WERI-Rb-1 (cell line): Measurements from ENCODE around the gene CPPED1.
A peak's percentile ranks its signal among the peaks of the same experiment; 100 is the strongest.

Source experiments
- DNase-seq: peaks from one replicate; pipeline ENCODE4 v3.0.0-alpha.2; 2020
- H3K27ac ChIP-seq: fragments of 250-450 bp; sonication (Bioruptor Pico); 2 replicates; pipeline ENCODE4 v1.5.1; 2020; ENCODE audit warnings: mild to moderate bottlenecking, moderate library complexity
- H3K27me3 ChIP-seq: fragments of 250-450 bp; sonication (Bioruptor Pico); 2 replicates; pipeline ENCODE4 v1.5.1; 2021; ENCODE audit warnings: mild to moderate bottlenecking, low read depth, moderate library complexity; ENCODE audit not compliant: insufficient read depth, severe bottlenecking
- H3K36me3 ChIP-seq: fragments of 250-450 bp; sonication (Bioruptor Pico); 2 replicates; pipeline ENCODE4 v1.5.1; 2020; ENCODE audit warnings: mild to moderate bottlenecking, moderate library complexity
- H3K4me3 ChIP-seq: 2 replicates; pipeline ENCODE4 v1.5.1; 2011; ENCODE audit warnings: low read depth, mild to moderate bottlenecking, control low read depth, low read length
- H3K9me3 ChIP-seq: fragments of 250-450 bp; sonication (Bioruptor Pico); 2 replicates; pipeline ENCODE4 v1.5.1; 2021; ENCODE audit warnings: mild to moderate bottlenecking, moderate library complexity; ENCODE audit not compliant: severe bottlenecking
- TF ChIP-seq, protein P1 (sequence below): IDR thresholded peaks from 2 replicates; pipeline ENCODE4 v1.5.1; 2011; ENCODE audit warnings: low read depth, mild to moderate bottlenecking, control low read depth, inconsistent platforms, low read length

Gene CPPED1

DNA sequence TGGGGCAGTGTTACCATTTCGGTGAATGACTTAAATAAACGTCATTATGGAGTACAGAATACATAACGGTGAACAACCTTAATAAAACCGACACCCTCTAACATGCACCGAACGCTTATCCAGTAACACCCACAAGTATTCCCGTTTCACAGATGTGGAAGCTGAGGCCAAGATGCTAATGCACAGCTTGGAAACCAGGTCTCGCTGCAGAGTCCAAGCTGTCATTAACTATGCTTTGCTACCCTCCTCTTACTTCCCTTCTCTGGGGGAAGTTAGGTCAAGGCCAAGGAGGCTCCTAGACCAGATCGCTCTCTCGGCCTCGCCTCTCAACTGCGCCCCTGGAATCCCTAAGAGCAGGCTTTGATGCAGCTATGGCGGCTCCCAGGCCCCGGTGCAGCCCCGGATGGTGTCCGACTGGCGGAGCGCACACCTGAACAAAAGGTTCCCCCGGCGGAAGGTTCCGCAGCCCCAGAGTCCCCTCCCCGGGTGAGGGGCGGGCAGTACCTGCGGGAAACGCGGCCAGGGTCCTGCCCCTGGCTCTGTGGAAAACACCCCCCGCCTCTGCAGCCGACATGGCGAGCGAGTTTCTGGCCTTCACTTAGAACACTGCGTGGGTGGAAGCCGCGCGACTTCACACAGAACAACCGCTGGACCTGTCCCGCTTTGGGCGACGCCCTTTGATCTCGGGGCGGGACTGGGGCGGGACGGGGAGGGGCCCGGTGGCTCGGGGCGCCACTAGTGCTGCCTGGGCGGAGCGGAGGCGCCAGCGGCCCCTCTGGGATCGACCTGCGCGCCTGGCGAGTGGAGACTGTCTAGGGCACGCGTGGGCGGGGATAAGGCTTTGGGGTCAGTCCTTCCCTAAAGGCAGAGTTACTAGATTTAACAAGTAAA lies at the start of gene CPPED1:
Gene CPPED1 (minus strand): TSS at position 685 of the 891 bp plus-strand sequence. CDS start 111 bp downstream, at position 574.
- peaks cover 3% of the 10 kb centered on the region for H3K9me3 ChIP-seq
- TF ChIP-seq, protein P1, sequence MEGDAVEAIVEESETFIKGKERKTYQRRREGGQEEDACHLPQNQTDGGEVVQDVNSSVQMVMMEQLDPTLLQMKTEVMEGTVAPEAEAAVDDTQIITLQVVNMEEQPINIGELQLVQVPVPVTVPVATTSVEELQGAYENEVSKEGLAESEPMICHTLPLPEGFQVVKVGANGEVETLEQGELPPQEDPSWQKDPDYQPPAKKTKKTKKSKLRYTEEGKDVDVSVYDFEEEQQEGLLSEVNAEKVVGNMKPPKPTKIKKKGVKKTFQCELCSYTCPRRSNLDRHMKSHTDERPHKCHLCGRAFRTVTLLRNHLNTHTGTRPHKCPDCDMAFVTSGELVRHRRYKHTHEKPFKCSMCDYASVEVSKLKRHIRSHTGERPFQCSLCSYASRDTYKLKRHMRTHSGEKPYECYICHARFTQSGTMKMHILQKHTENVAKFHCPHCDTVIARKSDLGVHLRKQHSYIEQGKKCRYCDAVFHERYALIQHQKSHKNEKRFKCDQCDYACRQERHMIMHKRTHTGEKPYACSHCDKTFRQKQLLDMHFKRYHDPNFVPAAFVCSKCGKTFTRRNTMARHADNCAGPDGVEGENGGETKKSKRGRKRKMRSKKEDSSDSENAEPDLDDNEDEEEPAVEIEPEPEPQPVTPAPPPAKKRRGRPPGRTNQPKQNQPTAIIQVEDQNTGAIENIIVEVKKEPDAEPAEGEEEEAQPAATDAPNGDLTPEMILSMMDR = no peak
- peak; percentile 93 for DNase-seq
- no peaks in the 10 kb centered on the region for H3K27me3 ChIP-seq
- H3K4me3 ChIP-seq = peak within 1 kb of the TSS; percentile 83
- peak within 1 kb of the TSS; percentile 84 for H3K27ac ChIP-seq
- no peaks in the 10 kb centered on the region for H3K36me3 ChIP-seq

GRCh38 chr16:12850186-12850585 lies 46.5 kb upstream of the CPPED1 start:
- Histone ChIP-seq H3K4me3 (no peak overlapping the region), H3K27ac (no peak overlapping the region), H3K36me3 (no peaks in the 10 kb centered on the region), H3K9me3 (no peaks in the 10 kb centered on the region), H3K27me3 (no peaks in the 10 kb centered on the region)
- TF ChIP-seq, protein P1 = no peak
- no peak for DNase-seq

DNA sequence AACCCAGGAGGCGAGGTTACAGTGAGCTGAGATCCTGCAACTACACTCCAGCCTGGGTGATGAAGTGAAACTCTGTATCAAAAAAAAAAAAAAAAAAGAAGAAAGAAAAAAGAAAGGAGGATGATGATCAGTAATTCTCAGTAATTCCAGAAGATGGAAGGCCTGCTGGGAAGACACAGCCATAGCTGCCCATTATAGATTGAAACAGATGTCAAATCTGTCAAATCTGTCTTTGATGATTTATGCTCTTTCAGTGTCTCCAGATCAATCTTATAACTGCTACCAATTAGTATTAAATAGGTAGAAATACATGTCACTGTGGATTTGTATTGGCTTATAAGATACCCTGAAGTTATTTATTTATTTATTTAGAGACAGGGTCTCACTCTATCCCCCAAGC lies 42.9 kb upstream of the CPPED1 start:
- Histone ChIP-seq H3K4me3 (no peak overlapping the region), H3K27ac (no peak overlapping the region), H3K36me3 (no peaks in the 10 kb centered on the region), H3K9me3 (no peaks in the 10 kb centered on the region), H3K27me3 (no peaks in the 10 kb centered on the region)
- TF ChIP-seq, protein P1 = no peak
- no peak for DNase-seq

GRCh38 chr16:12845282-12845681 lies 41.6 kb upstream of the CPPED1 start:
- TF ChIP-seq, protein P1 = no peak
- Histone ChIP-seq H3K9me3 (no peaks in the 10 kb centered on the region), H3K36me3 (no peaks in the 10 kb centered on the region), H3K4me3 (no peak overlapping the region), H3K27me3 (no peaks in the 10 kb centered on the region), H3K27ac (no peak overlapping the region)
- DNase-seq = no peak

DNA sequence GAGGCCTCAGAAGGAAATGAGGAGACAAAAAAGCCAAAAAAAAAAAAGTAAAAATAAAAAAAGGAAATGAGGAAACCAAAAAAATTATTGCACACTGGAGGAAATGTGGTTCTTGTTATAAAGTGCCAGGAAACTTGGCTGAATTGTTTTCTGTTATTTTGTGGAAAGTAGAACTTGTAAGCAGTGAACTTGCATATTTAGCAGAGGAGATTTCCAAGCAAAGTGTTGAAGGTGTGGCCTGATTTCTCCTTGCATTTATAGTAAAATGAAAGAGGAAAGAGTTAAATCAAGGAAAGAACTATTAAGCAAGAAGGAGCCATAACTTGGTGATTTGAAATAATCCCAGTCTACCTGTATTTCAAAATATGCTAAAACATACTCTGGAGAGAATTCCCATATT lies 34.1 kb upstream of the CPPED1 start:
- H3K36me3 ChIP-seq = no peaks in the 10 kb centered on the region
- no peaks in the 10 kb centered on the region for H3K27me3 ChIP-seq
- H3K4me3 ChIP-seq = no peak overlapping the region
- DNase-seq = no peak
- no peaks in the 10 kb centered on the region for H3K9me3 ChIP-seq
- H3K27ac ChIP-seq = no peak overlapping the region
- TF ChIP-seq, protein P1 = no peak
